ENCODE results near the gene EPN2. TPM values are rescaled to one million over a fixed set of nuclear protein-coding genes. Genes with fewer than 3 reads are reported as not detected.

EPN2 gene
- total RNA-seq, 6 experiments from 2014 or later: 6.6 to 18.1 (median 11.4) TPM

GRCh38 chr17:19270704-19271611, 33.8 kb downstream of the EPN2 start:
- no peaks in the 10 kb centered on the region for H3K36me3 ChIP-seq
- H3K4me1 ChIP-seq: peaks cover 0 to 32% (median 16%) of the 10 kb centered on the region in 4 donors
- WGBS (ENCODE audit: insufficient coverage, low coverage, low lambda C conversion rate, missing lambda C conversion rate): 73% methylated on average over 9 of the region's 13 CpGs
- H3K4me3 ChIP-seq: no peak overlapping the region
- no peak for DNase-seq
- ATAC-seq: peak in 1 of 4 donors; percentile 38
- intact Hi-C loops (cut with DNase I): no loop called here
- no peaks in the 10 kb centered on the region for H3K9me3 ChIP-seq
- TF ChIP-seq CTCF (IDR thresholded peaks at IDR 0.05): no peak
- peak overlapping the region in 1 of 3 donors; percentile 37 for H3K27ac ChIP-seq
- no peaks in the 10 kb centered on the region for H3K27me3 ChIP-seq

- WGBS (ENCODE audit: insufficient coverage, low coverage, low lambda C conversion rate, missing lambda C conversion rate): 90% methylated on average over 5 of the region's 10 CpGs
- Histone ChIP-seq H3K4me1 (peaks cover 0 to 32% (median 16%) of the 10 kb centered on the region in 4 donors), H3K27me3 (no peaks in the 10 kb centered on the region), H3K4me3 (no peak overlapping the region), H3K36me3 (no peaks in the 10 kb centered on the region), H3K9me3 (no peaks in the 10 kb centered on the region), H3K27ac (no peak overlapping the region)
- no peak for ATAC-seq
- no peak for TF ChIP-seq CTCF (IDR thresholded peaks at IDR 0.05)
- no peak for TF ChIP-seq POLR2A (IDR thresholded peaks at IDR 0.05)
- intact Hi-C loops (cut with DNase I): no loop called here
- DNase-seq: no peak
These were observed 34.7 kb downstream of the EPN2 start for GRCh38 chr17:19271780-19272357.

GRCh38 chr17:19273731-19274130, 36.6 kb downstream of the EPN2 start:
- peaks cover 0 to 23% (median 11%) of the 10 kb centered on the region in 4 donors for H3K4me1 ChIP-seq
- no peak for TF ChIP-seq CTCF (IDR thresholded peaks at IDR 0.05)
- no peak for TF ChIP-seq POLR2A (IDR thresholded peaks at IDR 0.05)
- no peak overlapping the region for H3K27ac ChIP-seq
- WGBS (ENCODE audit: insufficient coverage, low coverage, low lambda C conversion rate, missing lambda C conversion rate): 79% methylated on average over 3 of the region's 7 CpGs
- ATAC-seq (no peak), DNase-seq (no peak)
- no peaks in the 10 kb centered on the region for H3K27me3 ChIP-seq
- intact Hi-C loops (cut with DNase I): no loop called here
- H3K4me3 ChIP-seq: no peak overlapping the region
- H3K36me3 ChIP-seq: no peaks in the 10 kb centered on the region
- H3K9me3 ChIP-seq: no peaks in the 10 kb centered on the region

- H3K27me3 ChIP-seq: no peaks in the 10 kb centered on the region
- TF ChIP-seq CTCF (IDR thresholded peaks at IDR 0.05): no peak
- no peak for TF ChIP-seq POLR2A (IDR thresholded peaks at IDR 0.05)
- WGBS (ENCODE audit: insufficient coverage, low coverage, low lambda C conversion rate, missing lambda C conversion rate): 66% methylated on average over 2 of the region's 3 CpGs
- peaks cover 0 to 12% (median 5%) of the 10 kb centered on the region in 4 donors for H3K4me1 ChIP-seq
- no peak for DNase-seq
- no peak for ATAC-seq
- H3K4me3 ChIP-seq: no peak overlapping the region
- no peaks in the 10 kb centered on the region for H3K9me3 ChIP-seq
- no peaks in the 10 kb centered on the region for H3K36me3 ChIP-seq
- no peak overlapping the region for H3K27ac ChIP-seq
- intact Hi-C loops (cut with DNase I): no loop called here
These were observed 37.7 kb downstream of the EPN2 start for GRCh38 chr17:19274893-19275292.

Data from right lobe of liver (tissue), 6 donors.